H9 (cell line): ENCODE measurements around the gene ELOVL6. TPM values are rescaled to one million over a fixed set of nuclear protein-coding genes. Genes with fewer than 3 reads are reported as not detected.

Source experiments
- DNase-seq: peaks from one replicate; pipeline ENCODE4 v3.0.0-alpha.2; 2017
- H2AFZ ChIP-seq: one replicate; pipeline ENCODE4 v1.6.1; 2013; ENCODE audit warnings: mild to moderate bottlenecking, low read length, control low read depth, moderate library complexity
- H2AK5ac ChIP-seq: 2 replicates; pipeline ENCODE4 v1.6.1; 2013; ENCODE audit warnings: low read length, control low read depth, mixed read lengths; ENCODE audit not compliant: insufficient read length
- H2BK120ac ChIP-seq: one replicate; pipeline ENCODE4 v1.6.1; 2013; ENCODE audit warnings: low read depth, mild to moderate bottlenecking, low read length, control low read depth, inconsistent platforms; ENCODE audit not compliant: poor library complexity, severe bottlenecking
- H2BK12ac ChIP-seq: 2 replicates; pipeline ENCODE4 v1.6.1; 2013; ENCODE audit warnings: low read length, control low read depth, mixed read lengths, low read depth; ENCODE audit not compliant: insufficient read length
- H2BK15ac ChIP-seq: 2 replicates; pipeline ENCODE4 v1.6.1; 2013; ENCODE audit warnings: low read depth, low read length, control low read depth
- H2BK20ac ChIP-seq: one replicate; pipeline ENCODE4 v1.6.1; 2013; ENCODE audit warnings: low read depth, mild to moderate bottlenecking, low read length, control low read depth, inconsistent platforms; ENCODE audit not compliant: poor library complexity, severe bottlenecking
- H2BK5ac ChIP-seq: 2 replicates; pipeline ENCODE4 v1.6.1; 2013; ENCODE audit warnings: low read length, control low read depth, mixed read lengths; ENCODE audit not compliant: insufficient read length
- H3K14ac ChIP-seq: 2 replicates; pipeline ENCODE4 v1.6.1; 2013; ENCODE audit warnings: low read length, control low read depth; ENCODE audit not compliant: insufficient read depth
- H3K18ac ChIP-seq: 2 replicates; pipeline ENCODE4 v1.6.1; 2013; ENCODE audit warnings: low read depth, mild to moderate bottlenecking, mixed read lengths, low read length, control low read depth; ENCODE audit not compliant: insufficient read length
- H3K23ac ChIP-seq: 2 replicates; pipeline ENCODE4 v1.6.1; 2013; ENCODE audit warnings: low read length, control low read depth, mixed read lengths, low read depth; ENCODE audit not compliant: insufficient read length
- H3K23me2 ChIP-seq: 2 replicates; pipeline ENCODE4 v1.6.1; 2013; ENCODE audit warnings: low read depth, mild to moderate bottlenecking, mixed read lengths, low read length, control low read depth; ENCODE audit not compliant: insufficient read length, poor library complexity, severe bottlenecking
- H3K27ac ChIP-seq: 2 replicates; pipeline ENCODE4 v1.5.1; 2013; ENCODE audit warnings: low read length, control low read depth, mixed read lengths, low read depth; ENCODE audit not compliant: insufficient read length
- H3K27me3 ChIP-seq: 2 replicates; pipeline ENCODE4 v1.6.1; 2013; ENCODE audit warnings: low read length, control low read depth, inconsistent platforms; ENCODE audit not compliant: insufficient read depth
- H3K4ac ChIP-seq: 2 replicates; pipeline ENCODE4 v1.6.1; 2013; ENCODE audit warnings: low read depth, mild to moderate bottlenecking, control low read depth, inconsistent platforms, low read length, moderate library complexity
- H3K4me1 ChIP-seq: 2 replicates; pipeline ENCODE4 v1.6.1; 2013; ENCODE audit warnings: low read length, control low read depth, inconsistent platforms; ENCODE audit not compliant: insufficient read depth
- H3K4me2 ChIP-seq: 2 replicates; pipeline ENCODE4 v1.6.1; 2013; ENCODE audit warnings: low read length, control low read depth, mixed read lengths; ENCODE audit not compliant: insufficient read length, insufficient read depth
- H3K56ac ChIP-seq: 2 replicates; pipeline ENCODE4 v1.6.1; 2013; ENCODE audit warnings: low read depth, mild to moderate bottlenecking, mixed read lengths, low read length, control low read depth; ENCODE audit not compliant: insufficient read length
- H3K79me1 ChIP-seq: 2 replicates; pipeline ENCODE4 v1.6.1; 2013; ENCODE audit warnings: low read depth, mild to moderate bottlenecking, moderate library complexity, low read length, control low read depth, inconsistent platforms; ENCODE audit not compliant: insufficient read depth, poor library complexity, severe bottlenecking
- H3K79me2 ChIP-seq: 2 replicates; pipeline ENCODE4 v1.6.1; 2013; ENCODE audit warnings: low read length, control low read depth, inconsistent platforms; ENCODE audit not compliant: insufficient read depth
- H3K9ac ChIP-seq: 2 replicates; pipeline ENCODE4 v1.6.1; 2013; ENCODE audit warnings: low read length, control low read depth, mixed read lengths; ENCODE audit not compliant: insufficient read length; ENCODE audit errors: extremely low read depth
- H3K9me3 ChIP-seq: one replicate; pipeline ENCODE4 v1.6.1; 2013; ENCODE audit warnings: low read depth, low read length, inconsistent platforms; ENCODE audit not compliant: control insufficient read depth
- H3T11ph ChIP-seq: one replicate; pipeline ENCODE4 v1.6.1; 2013; ENCODE audit warnings: mild to moderate bottlenecking, low read length, control low read depth, inconsistent platforms
- H4K20me1 ChIP-seq: one replicate; pipeline ENCODE4 v1.6.1; 2013; ENCODE audit not compliant: control insufficient read depth, insufficient read length, insufficient read depth
- H4K5ac ChIP-seq: 2 replicates; pipeline ENCODE4 v1.6.1; 2013; ENCODE audit warnings: low read depth, mild to moderate bottlenecking, mixed read lengths, low read length, control low read depth; ENCODE audit not compliant: insufficient read length
- H4K8ac ChIP-seq: replicated peaks from 2 replicates; pipeline ENCODE4 v1.6.1; 2013; ENCODE audit warnings: low read length, control low read depth, mixed read lengths, low read depth; ENCODE audit not compliant: insufficient read length
- H4K91ac ChIP-seq: 2 replicates; pipeline ENCODE4 v1.6.1; 2013; ENCODE audit warnings: low read depth, mild to moderate bottlenecking, moderate library complexity, mixed read lengths, low read length, control low read depth; ENCODE audit not compliant: insufficient read length
- H3K27ac Mint-ChIP-seq, 3 experiments: 2 replicates in 2 of 3; 3 replicates in 1 of 3; pipeline ENCODE4 v1.8.0; 2020 to 2021; ENCODE audit warnings: mixed read lengths in 3 of 3, mild to moderate bottlenecking in 1 of 3, moderate library complexity in 1 of 3
- H3K27me3 Mint-ChIP-seq: 2 replicates; pipeline ENCODE4 v1.8.0; 2021; ENCODE audit warnings: low read depth, mild to moderate bottlenecking, moderate library complexity, mixed read lengths
- H3K36me3 Mint-ChIP-seq, 3 experiments: 2 replicates in 2 of 3; 3 replicates in 1 of 3; pipeline ENCODE4 v1.8.0; 2020 to 2021; ENCODE audit warnings: low read depth in 3 of 3, mixed read lengths in 3 of 3; ENCODE audit not compliant: insufficient read depth in 1 of 3
- H3K4me1 Mint-ChIP-seq, 2 experiments: 2 replicates each; pipeline ENCODE4 v1.8.0; 2020; ENCODE audit warnings: mixed read lengths in 2 of 2
- H3K4me3 Mint-ChIP-seq, 2 experiments: 2 replicates in 1 of 2; 3 replicates in 1 of 2; pipeline ENCODE4 v1.8.0; 2020 to 2021; ENCODE audit warnings: mild to moderate bottlenecking in 2 of 2, mixed read lengths in 2 of 2, moderate library complexity in 1 of 2
- H3K9me3 Mint-ChIP-seq, 2 experiments: 2 replicates in 1 of 2; 3 replicates in 1 of 2; pipeline ENCODE4 v1.8.0; 2020; ENCODE audit warnings: mild to moderate bottlenecking in 2 of 2, mixed read lengths in 2 of 2, moderate library complexity in 1 of 2
- CTCF ChIP-seq: fragments of 200-600 bp; sonication (generic); conservative IDR thresholded peaks from 3 replicates; pipeline ENCODE4 v1.8.0; 2021; ENCODE audit warnings: antibody characterized with exemption, mild to moderate bottlenecking
- WGBS: extraction: QIAGEN DNeasy Blood & Tissue Kit; methylation state at CpG from one replicate; pipeline ENCODE4 v1.1.7; 2013; ENCODE audit warnings: missing lambda C conversion rate, low lambda C conversion rate, mixed read lengths; ENCODE audit not compliant: insufficient read length; ENCODE audit errors: extremely low coverage; 5-methylcytosine and 5-hydroxymethylcytosine counted together
- total RNA-seq: library from RNA; stranded (reverse); gene quantifications from 2 replicates; pipeline ENCODE4 v1.2.1, GENCODE V29; 2021

Gene ELOVL6
- total RNA-seq, 1 experiment from 2014 or later: 64.6 TPM

GRCh38 chr4:110068248-110068647 is 130.2 kb downstream of the ELOVL6 start:
- no peak overlapping the region for H2BK15ac ChIP-seq
- H3T11ph ChIP-seq: no peak overlapping the region
- no peak overlapping the region for H2BK5ac ChIP-seq
- Mint-ChIP-seq H3K27me3 (no peaks in the 10 kb centered on the region), H3K4me3 (no peak overlapping the region), H3K4me1 (peaks cover 9 to 11% of the 10 kb centered on the region in 2 experiments), H3K36me3 (peaks cover 0 to 8% (median 2%) of the 10 kb centered on the region in 3 experiments; a peak in 3 of 7 replicates), H3K27ac (peak overlapping the region in 2 of 3 experiments; percentile 8 to 84; a peak in 1 of 7 replicates), H3K9me3 (no peaks in the 10 kb centered on the region)
- H2BK20ac ChIP-seq: no peak overlapping the region
- no peak overlapping the region for H2BK12ac ChIP-seq
- TF ChIP-seq CTCF: no peak
- no peak overlapping the region for H3K56ac ChIP-seq
- H2AK5ac ChIP-seq: no peak overlapping the region
- no peak overlapping the region for H2AFZ ChIP-seq
- H4K20me1 ChIP-seq: no peaks in the 10 kb centered on the region
- no peaks in the 10 kb centered on the region for H3K79me2 ChIP-seq
- no peak overlapping the region for H3K18ac ChIP-seq
- no peak overlapping the region for H4K5ac ChIP-seq
- H3K4me2 ChIP-seq: no peak overlapping the region
- no peak overlapping the region for H4K8ac ChIP-seq
- DNase-seq: no peak
- H3K27ac ChIP-seq: no peak overlapping the region
- no peak overlapping the region for H4K91ac ChIP-seq
- H3K14ac ChIP-seq: no peak overlapping the region
- H3K23ac ChIP-seq: no peak overlapping the region
- H3K27me3 ChIP-seq: no peaks in the 10 kb centered on the region; the same call in 1 of the 2 replicates
- no peaks in the 10 kb centered on the region for H3K9me3 ChIP-seq
- no peak overlapping the region for H3K9ac ChIP-seq
- no peak overlapping the region for H3K4ac ChIP-seq
- peaks cover 9% of the 10 kb centered on the region for H3K79me1 ChIP-seq
- no peaks in the 10 kb centered on the region for H3K23me2 ChIP-seq
- WGBS: no CpG with 5 or more reads among the region's 8 CpGs
- H2BK120ac ChIP-seq: no peak overlapping the region
- H3K4me1 ChIP-seq: no peaks in the 10 kb centered on the region; the same call in none of the 2 replicates
